Upper lobe of right lung (tissue), 1 donor: ENCODE results near the gene CNTN4. TPM values are rescaled to one million over a fixed set of nuclear protein-coding genes. Genes with fewer than 3 reads are reported as not detected.
A peak's percentile ranks its signal among the peaks of the same experiment; 100 is the strongest.

Source experiments
- ATAC-seq: fragments of 200-7000 bp; cut with Tn5 transposase; one replicate; pipeline ENCODE4 v1.9.1; 2020; ENCODE audit warnings: mild to moderate bottlenecking, moderate library complexity
- DNase-seq: peaks from one replicate; pipeline ENCODE4 v3.0.0-alpha.2; 2020
- H3K27ac ChIP-seq: fragments of 200-600 bp; one replicate; pipeline ENCODE4 v1.8.0; 2022
- H3K27me3 ChIP-seq: fragments of 200-600 bp; one replicate; pipeline ENCODE4 v1.8.0; 2022; ENCODE audit warnings: mild to moderate bottlenecking
- H3K36me3 ChIP-seq: fragments of 200-600 bp; one replicate; pipeline ENCODE4 v1.8.0; 2022
- H3K4me1 ChIP-seq: fragments of 200-600 bp; one replicate; pipeline ENCODE4 v1.8.0; 2022
- H3K4me3 ChIP-seq: fragments of 200-600 bp; one replicate; pipeline ENCODE4 v1.8.0; 2022; ENCODE audit warnings: mild to moderate bottlenecking
- H3K9me3 ChIP-seq: fragments of 200-600 bp; one replicate; pipeline ENCODE4 v1.8.0; 2022
- CTCF ChIP-seq: fragments of 200-600 bp; IDR thresholded peaks from one replicate; pipeline ENCODE4 v1.8.0; 2022; ENCODE audit warnings: antibody characterized with exemption
- intact Hi-C: fragments of 100-400 bp; cut with DNase I; formaldehyde crosslinking; loops from one replicate; pipeline ENCODE4 v1.11.0; 2022
- total RNA-seq: library from RNA; stranded (reverse); fragmentation: NEBNext Ultra II Directional; extraction: Animal tissue kit (Norgen Biotek cat#: 25700); gene quantifications from one replicate; pipeline ENCODE4 v1.2.1, GENCODE V29; 2021
- donor health status: DM: no; HTN: yes; CAD: no; lungs with severe emphysema.

The CNTN4 gene
- total RNA-seq, 1 donor from 2014 or later, result 11.3 TPM

GRCh38 chr3:2099028-2099671 is 484 bp downstream of the CNTN4 start:
- Histone ChIP-seq H3K27me3 (peaks cover 35% of the 10 kb centered on the region), H3K27ac (peak overlapping the region; percentile 47), H3K9me3 (no peaks in the 10 kb centered on the region), H3K4me3 (peak overlapping the region; percentile 51), H3K4me1 (no peaks in the 10 kb centered on the region), H3K36me3 (no peaks in the 10 kb centered on the region)
- DNase-seq (peak; percentile 70), ATAC-seq (peak; percentile 51)
- intact Hi-C loops, result no loop called here
- no peak for TF ChIP-seq CTCF

GRCh38 chr3:2099779-2100191 is 1.1 kb downstream of the CNTN4 start:
- H3K9me3 ChIP-seq, result no peaks in the 10 kb centered on the region
- H3K4me3 ChIP-seq, result peak overlapping the region; percentile 51
- H3K4me1 ChIP-seq, result no peaks in the 10 kb centered on the region
- H3K27ac ChIP-seq, result no peak overlapping the region
- TF ChIP-seq CTCF, result no peak
- no peaks in the 10 kb centered on the region for H3K36me3 ChIP-seq
- ATAC-seq, result no peak
- intact Hi-C loops, result no loop called here
- no peak for DNase-seq
- peaks cover 35% of the 10 kb centered on the region for H3K27me3 ChIP-seq

- Histone ChIP-seq H3K36me3 (no peaks in the 10 kb centered on the region), H3K4me3 (no peak overlapping the region), H3K27me3 (no peaks in the 10 kb centered on the region), H3K4me1 (no peaks in the 10 kb centered on the region), H3K9me3 (no peaks in the 10 kb centered on the region), H3K27ac (no peak overlapping the region)
- intact Hi-C loops, result no loop called here
- TF ChIP-seq CTCF, result no peak
- DNase-seq, result no peak
- no peak for ATAC-seq
Measured at GRCh38 chr3:2106438-2106837, 7.8 kb downstream of the CNTN4 start.

GRCh38 chr3:2110597-2111117 is 12.0 kb downstream of the CNTN4 start:
- ATAC-seq (no peak), DNase-seq (no peak)
- intact Hi-C loops, result no loop called here
- H3K4me1 ChIP-seq, result no peaks in the 10 kb centered on the region
- no peak overlapping the region for H3K4me3 ChIP-seq
- H3K36me3 ChIP-seq, result no peaks in the 10 kb centered on the region
- no peaks in the 10 kb centered on the region for H3K9me3 ChIP-seq
- H3K27me3 ChIP-seq, result no peaks in the 10 kb centered on the region
- no peak overlapping the region for H3K27ac ChIP-seq
- no peak for TF ChIP-seq CTCF

- no peaks in the 10 kb centered on the region for H3K9me3 ChIP-seq
- H3K27ac ChIP-seq, result no peak overlapping the region
- no peaks in the 10 kb centered on the region for H3K4me1 ChIP-seq
- intact Hi-C loops, result no loop called here
- no peak overlapping the region for H3K4me3 ChIP-seq
- no peaks in the 10 kb centered on the region for H3K27me3 ChIP-seq
- no peak for TF ChIP-seq CTCF
- no peak for ATAC-seq
- H3K36me3 ChIP-seq, result no peaks in the 10 kb centered on the region
- no peak for DNase-seq
Measured at GRCh38 chr3:2114617-2115275, 16.1 kb downstream of the CNTN4 start.
